HFF-Myc (cell line): ENCODE measurements around the gene EIPR1.
"Not testable (repeated sequence)": the region's sequence is repeated elsewhere in the genome, so short reads cannot be mapped to it uniquely, and the experiment has no call there.

ENCODE experiments used
- DNase-seq: peaks from one replicate; pipeline ENCODE4 v3.0.0-alpha.2; 2011; ENCODE audit warnings: low read depth; ENCODE audit errors: extremely low read depth
- H3K4me3 ChIP-seq: replicated peaks from 2 replicates; pipeline ENCODE4 v1.5.1; 2011; ENCODE audit warnings: low read depth, mild to moderate bottlenecking, control low read depth, low read length
- CTCF ChIP-seq: IDR thresholded peaks from 2 replicates; pipeline ENCODE4 v1.5.1; 2012; ENCODE audit warnings: mild to moderate bottlenecking, low read depth, low read length, control low read depth; ENCODE audit errors: missing control alignments

The EIPR1 gene

GRCh38 chr2:3379647-3380534 is 2.3 kb upstream of the EIPR1 start, which contains the start of gene TRAPPC12:
Gene TRAPPC12 (plus strand): TSS chr2:3379694. CDS start chr2:3387624, 7,930 bp downstream.
- peak within 1 kb of the TSS; percentile 97 for H3K4me3 ChIP-seq
- TF ChIP-seq CTCF: peak; percentile 42
- DNase-seq: peak; percentile 48

- TF ChIP-seq CTCF: no peak
- DNase-seq: no peak
- H3K4me3 ChIP-seq: peak overlapping the region; percentile 95
Measured at GRCh38 chr2:3379339-3379646, 1.7 kb upstream of the EIPR1 start.

- H3K4me3 ChIP-seq: peak overlapping the region; percentile 97
- no peak for DNase-seq
- TF ChIP-seq CTCF: no peak
Measured at GRCh38 chr2:3377279-3377611, 373 bp downstream of the EIPR1 start.

GRCh38 chr2:3376821-3377220 is 797 bp downstream of the EIPR1 start:
- H3K4me3 ChIP-seq: peak overlapping the region; percentile 97
- TF ChIP-seq CTCF: no peak
- DNase-seq: no peak

- H3K4me3 ChIP-seq, DNase-seq: not testable (repeated sequence)
Measured at GRCh38 chr2:3369340-3370181, 8.1 kb downstream of the EIPR1 start.

GRCh38 chr2:3368261-3368722 is 9.3 kb downstream of the EIPR1 start:
- no peak overlapping the region for H3K4me3 ChIP-seq
- TF ChIP-seq CTCF: no peak

GRCh38 chr2:3365219-3365618 is 12.4 kb downstream of the EIPR1 start:
- no peak for TF ChIP-seq CTCF
- H3K4me3 ChIP-seq: no peak overlapping the region
- DNase-seq: no peak

More at GRCh38 chr2:3368261-3368722, 9.3 kb downstream of the EIPR1 start:
- DNase-seq: no peak
